Cardiac septum (tissue), 1 donor: ENCODE results near the gene ANO1. TPM values are rescaled to one million over a fixed set of nuclear protein-coding genes. Genes with fewer than 3 reads are reported as not detected.

Experiments
- DNase-seq: peaks from one replicate; pipeline ENCODE4 v3.0.0-alpha.2; 2020; ENCODE audit warnings: low spot score
- intact Hi-C: fragments of 100-400 bp; cut with DNase I; formaldehyde crosslinking; loops from one replicate; pipeline ENCODE4 v1.14.0; 2022
- total RNA-seq: library from RNA; stranded (reverse); fragmentation: NEBNext Ultra II Directional; extraction: Animal tissue kit (Norgen Biotek cat#: 25700); gene quantifications from one replicate; pipeline ENCODE4 v1.2.1, GENCODE V29; 2021
- donor health status: DM: no; HTN: no; CAD: no.

Gene ANO1
- total RNA-seq, 1 donor from 2014 or later = 18.4 TPM

DNA sequence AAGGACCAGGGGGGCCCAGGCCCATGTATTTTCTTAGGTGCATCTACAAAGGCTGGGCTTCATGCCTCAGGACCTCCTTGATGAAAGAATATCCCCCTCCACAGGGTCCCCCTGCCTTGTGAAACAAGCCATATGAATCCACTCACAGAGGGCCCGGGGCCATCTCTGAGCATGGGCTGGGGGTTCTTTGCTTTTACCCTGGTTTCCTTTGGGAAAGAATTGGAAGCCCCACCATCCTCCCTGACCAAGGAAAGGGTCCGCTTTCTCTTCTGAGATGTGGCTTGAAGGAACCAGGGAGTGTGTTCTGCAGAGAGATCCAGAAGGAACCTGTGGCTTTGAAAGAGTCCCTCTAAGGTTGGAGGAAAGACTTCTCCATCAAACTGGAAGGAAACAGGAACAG lies 9.2 kb upstream of the ANO1 start:
- DNase-seq = no peak
- intact Hi-C loops = no loop called here

GRCh38 chr11:70070706-70071105 lies 7.4 kb upstream of the ANO1 start:
- intact Hi-C loops = no loop called here
- DNase-seq = no peak

GRCh38 chr11:70071996-70072395 lies 6.1 kb upstream of the ANO1 start:
- intact Hi-C loops = no loop called here
- DNase-seq = no peak

DNA sequence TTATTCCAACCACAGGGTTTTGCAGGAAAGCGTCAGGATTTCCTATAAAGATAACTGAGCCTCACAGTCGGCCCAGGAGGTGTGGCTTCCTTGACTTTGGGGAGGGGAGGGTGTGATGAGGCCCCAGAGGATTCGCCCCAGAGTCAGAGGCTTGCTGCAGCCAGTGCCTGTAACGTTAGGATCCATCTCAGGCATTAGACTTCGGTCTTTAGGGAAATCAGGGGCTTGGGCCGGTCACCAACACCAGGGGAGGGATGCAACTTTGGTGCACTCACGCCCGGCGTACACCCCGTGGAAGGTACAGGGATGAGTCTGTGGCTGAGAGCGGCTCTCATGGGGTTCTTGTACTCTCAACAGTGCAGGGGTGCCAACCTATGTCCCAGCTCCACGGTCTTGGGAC lies 5.7 kb upstream of the ANO1 start:
- no peak for DNase-seq
- intact Hi-C loops = no loop called here

DNA sequence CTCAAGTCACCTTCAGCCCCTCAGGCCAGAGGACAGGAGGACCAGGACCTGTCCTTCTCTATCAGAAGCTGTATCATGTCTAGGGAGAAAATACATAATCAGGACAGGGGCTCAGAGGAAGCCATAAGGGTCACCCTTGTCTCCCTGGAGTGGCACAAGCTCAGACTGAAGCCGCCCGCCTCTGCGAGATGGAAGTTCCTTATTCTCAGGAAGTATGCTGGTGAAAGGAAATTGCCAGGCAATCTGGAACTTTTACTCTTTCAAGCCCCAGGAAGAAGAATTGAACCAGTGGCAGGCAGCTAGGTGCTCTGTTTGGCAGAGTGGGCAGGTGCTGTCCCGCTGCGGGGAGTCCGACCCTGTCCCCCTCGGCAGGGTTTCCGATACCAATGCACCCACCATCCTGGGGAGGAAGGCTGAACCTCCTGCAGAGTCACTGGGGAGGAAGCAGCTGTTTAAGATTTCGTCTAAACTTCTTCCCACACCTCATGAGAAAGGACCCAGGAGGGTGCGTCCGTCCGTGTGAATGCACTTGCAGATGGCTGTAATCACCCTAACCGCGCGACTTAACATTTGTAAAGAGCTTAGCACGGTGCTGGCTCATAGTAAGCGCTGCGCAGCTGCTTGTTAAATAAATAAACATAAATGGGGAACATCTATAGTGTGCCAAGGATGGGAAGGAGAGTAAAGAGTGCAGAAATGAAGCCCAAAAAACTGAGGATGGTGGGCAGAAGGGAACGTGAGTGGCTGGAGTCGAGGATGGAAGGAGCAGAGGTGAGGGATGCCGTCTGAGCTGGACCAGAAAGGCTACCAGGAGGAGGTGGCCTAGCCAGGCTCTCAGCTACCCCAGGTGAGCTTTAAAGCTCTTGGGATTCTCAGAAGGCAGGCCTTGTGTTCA lies 5.0 kb upstream of the ANO1 start:
- intact Hi-C loops = no loop called here
- DNase-seq = no peak

DNA sequence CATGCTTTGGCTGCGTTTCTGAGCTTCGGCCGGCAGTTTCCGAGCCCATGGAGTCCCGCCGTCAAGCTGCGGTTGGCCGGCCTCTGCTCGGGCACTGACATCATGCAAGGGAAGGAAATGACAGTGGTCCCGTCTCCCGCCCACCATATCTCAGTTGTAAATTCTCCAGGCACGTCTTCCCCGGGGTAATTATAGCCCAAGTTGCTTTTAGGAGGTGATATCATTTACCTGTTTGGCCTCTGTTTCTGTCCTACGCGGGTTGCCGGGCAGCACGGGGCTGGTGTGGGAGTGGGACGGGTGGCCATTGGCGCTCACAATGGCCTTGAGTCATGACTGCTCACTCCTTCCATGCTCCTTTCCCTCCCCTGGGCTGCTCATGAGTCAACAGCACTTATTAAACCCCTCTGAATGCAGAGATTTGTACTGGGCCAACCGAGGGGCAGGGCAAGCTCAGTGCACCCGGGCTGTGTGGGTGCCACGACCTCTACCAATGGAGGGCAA lies 4.2 kb upstream of the ANO1 start:
- intact Hi-C loops = no loop called here
- DNase-seq = no peak

DNA sequence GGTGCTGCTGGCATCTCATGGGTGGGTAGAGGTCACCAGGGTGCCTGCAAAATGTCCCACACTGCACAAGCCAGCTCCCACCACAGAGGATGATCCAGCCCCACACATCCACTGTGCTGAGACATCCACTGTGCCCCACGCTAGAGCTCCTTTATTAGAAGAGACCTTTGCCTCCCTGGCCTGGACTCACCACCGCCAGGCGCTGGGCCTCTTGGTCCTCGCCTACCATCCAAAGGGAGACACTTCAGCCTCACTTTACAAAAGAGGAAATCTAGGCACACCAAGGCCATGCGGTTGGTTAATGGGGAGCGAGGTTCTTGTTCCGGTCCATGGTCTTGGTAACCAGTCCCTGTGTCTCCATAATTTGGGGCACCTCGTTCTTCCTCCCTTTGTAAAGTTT lies 3.4 kb upstream of the ANO1 start:
- intact Hi-C loops = loop anchor here (5.0 kb wide), 1 partner anchor 157 kb away; no protein-coding TSS in a partner anchor
- DNase-seq = no peak

DNA sequence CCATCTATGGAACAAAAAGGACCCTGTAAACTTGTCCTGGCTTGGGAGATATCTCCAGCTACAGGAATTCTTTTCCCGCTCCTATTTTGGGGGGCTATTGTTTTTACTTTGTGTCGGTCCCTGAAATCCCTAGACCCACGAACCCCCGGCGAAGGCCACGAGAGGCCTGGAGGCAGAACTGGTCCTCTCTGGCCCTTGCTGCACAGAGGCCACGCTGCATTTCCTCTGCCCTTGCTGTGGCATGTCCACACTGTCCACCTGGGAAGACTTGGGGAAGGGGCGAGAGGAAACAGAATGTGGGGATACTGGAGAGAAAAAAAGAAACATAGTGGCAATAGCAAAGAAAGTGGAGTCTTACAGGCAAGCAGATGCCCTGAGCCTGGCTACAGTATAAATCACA lies 2.3 kb upstream of the ANO1 start:
- DNase-seq = peak; percentile 61
- intact Hi-C loops = loop anchor here (5.0 kb wide), 1 partner anchor 159 kb away; no protein-coding TSS in a partner anchor

DNA sequence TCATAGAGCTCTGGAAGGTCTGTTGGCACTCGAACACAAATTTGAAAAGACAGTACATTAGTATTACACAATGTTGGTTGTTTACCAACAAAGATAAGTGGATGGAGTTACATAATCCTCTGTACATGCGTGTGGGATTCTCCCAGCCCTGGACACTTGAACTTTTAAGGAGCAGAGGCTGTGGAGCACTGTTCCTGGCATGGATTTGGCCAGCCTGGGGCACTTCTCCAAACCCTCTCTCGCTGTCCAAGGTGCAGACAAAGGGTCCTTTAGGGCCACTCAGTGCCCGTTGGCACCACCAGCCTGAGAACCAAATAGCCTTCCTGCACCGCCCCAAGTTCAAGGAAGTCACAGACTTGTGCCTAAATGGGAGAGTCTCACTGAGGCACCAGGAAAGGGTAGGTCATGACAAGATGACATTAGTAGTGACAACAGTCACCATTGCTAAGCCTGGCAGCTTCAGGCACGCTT lies 1.6 kb upstream of the ANO1 start:
- DNase-seq = peak; percentile 38
- intact Hi-C loops = loop anchor here (5.0 kb wide), 1 partner anchor 159 kb away; no protein-coding TSS in a partner anchor

GRCh38 chr11:70077411-70078094 lies 564 bp upstream of the ANO1 start:
- intact Hi-C loops = loop anchor here (2.0 to 5.0 kb wide), 2 partner anchors 59 to 160 kb away; no protein-coding TSS in a partner anchor
- DNase-seq = peak; percentile 62

DNA sequence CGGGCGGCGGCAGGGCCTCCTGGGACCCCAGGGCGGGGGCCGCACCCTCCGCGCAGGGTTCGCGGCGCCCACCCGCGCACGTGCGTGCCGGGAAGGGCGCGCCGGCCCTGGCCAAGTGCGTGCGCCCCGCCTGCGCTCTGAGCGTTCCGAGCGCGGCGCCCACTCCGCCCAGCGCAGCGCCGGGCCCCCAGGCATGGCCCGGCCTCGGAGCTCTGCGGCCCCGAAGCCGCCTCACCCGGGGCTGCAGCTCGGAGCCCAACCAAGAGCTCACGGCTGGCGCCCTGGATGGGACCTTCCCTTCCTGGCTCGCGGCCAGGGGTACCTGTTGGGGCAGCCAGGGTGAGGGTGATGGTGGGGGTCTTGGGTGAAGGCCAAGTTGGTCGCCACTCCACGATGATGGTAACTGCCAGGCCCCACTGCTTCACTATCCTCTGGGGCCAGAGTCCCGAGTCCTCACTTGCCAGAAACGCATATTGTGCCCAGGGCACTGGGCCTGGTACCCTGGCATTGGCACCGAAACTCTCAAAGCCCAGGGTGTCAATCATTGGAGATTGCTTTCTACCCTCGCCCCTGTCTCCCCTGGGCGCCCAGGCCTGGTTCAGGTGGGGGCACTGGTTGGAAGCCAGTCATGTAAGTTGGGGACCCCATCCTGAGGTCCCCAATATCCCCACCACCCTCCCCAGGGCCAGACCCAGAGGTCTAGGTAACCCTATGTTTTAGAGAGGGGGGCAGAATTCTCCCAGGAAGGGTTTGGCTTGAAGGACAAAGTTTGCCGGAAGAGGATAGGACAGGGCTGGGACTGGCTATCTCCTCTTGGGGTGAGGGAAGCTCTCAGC lies 882 bp downstream of the ANO1 start:
- intact Hi-C loops = loop anchor here (2.0 to 5.0 kb wide), 2 partner anchors 60 to 162 kb away; no protein-coding TSS in a partner anchor

DNA sequence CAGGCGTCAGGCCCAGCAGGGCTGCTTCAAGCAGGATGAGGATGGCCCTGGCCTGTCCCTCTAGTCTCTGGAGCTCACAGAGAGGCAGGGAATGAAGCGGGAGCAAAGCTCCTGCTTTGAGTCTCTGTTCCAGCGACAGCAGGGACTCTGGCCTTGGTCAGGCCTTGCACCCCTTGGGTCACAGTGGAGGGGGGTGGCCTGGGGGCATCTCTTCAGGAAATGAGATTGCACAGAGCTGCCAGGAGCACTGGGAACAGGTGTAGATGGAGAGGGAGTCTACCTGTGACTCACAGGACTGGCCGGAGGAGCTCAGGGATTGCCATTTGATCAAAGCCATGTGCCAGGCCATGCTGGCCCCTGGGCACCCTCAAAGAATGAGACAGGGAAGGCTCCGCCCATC lies 1.6 kb downstream of the ANO1 start:
- DNase-seq = no peak
- intact Hi-C loops = loop anchor here (2.0 to 5.0 kb wide), 3 partner anchors 61 to 162 kb away; no protein-coding TSS in a partner anchor

More for the DNA sequence above, 882 bp downstream of the ANO1 start:
- no peak for DNase-seq

DNA sequence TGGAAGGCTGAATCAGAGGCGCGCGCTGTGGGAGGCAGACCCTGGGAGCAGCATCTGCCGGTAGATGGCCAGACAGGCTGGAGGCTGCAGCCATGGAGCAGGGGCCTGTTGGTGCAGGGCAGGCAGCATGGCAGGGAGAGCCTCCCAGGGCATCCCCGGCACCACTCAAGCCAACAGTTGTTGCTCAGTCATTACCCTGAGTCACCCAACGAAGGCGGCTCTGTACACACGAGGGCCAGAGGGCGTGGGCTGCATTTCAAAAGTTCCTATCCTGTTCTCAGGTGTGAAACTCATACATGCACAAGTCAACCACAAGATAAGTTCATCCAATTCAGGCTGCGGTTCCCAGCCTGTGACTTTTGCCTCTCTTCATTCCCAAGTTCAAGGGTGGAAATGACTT lies 2.6 kb downstream of the ANO1 start:
- intact Hi-C loops = loop anchor here (5.0 kb wide), 1 partner anchor 138 kb away; no protein-coding TSS in a partner anchor
- DNase-seq = no peak

- intact Hi-C loops = loop anchor here (5.0 kb wide), 1 partner anchor 141 kb away; no protein-coding TSS in a partner anchor
- DNase-seq = no peak
These were observed 4.7 kb downstream of the ANO1 start for GRCh38 chr11:70082829-70083228.

DNA sequence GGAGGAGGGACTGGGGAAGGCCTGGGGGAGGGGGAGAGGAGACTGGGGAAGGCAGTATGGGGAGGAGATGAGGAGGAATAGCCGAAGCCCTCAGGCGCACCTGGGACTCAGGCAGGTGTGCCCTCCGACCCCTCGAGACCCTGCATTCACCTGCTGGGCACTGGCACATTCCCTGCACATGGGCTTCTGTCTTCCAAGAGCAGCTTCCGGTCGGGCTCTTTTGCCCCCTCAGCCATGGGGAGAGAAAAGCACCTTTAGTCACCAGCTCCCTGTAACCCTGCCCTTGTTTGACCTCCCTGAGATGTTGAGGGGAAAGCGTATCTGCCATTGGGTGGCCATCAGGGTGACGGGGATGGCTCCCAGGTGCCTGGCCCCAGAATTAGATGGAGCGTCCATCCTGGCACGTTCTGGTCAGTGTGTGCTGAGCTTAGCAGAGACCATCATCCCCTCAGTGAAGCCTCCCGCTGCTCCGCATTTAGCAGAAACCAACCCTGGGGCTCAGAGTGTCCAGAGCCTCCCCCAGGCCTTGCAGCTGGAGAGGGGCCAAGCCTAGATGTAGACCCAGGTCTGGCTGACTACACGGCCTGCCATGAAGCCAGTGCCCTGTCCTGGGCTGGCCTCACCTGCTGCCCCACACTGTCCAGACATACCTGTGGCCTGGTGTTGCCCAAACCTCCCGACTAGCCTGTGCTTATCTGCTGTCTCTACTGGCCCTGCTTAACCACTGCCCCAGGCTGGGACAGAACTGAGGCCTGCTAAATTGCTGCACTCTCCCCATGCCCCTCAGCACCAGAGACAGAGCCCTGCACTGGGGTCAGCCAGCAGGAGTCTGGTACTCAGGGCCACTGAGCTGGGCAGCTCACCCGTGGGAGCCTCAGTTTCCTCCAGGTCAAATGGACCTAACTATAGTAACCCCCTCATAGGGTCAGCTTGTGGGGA lies 6.2 kb downstream of the ANO1 start:
- no peak for DNase-seq
- intact Hi-C loops = loop anchor here (5.0 kb wide), 1 partner anchor 142 kb away; no protein-coding TSS in a partner anchor

- no peak for DNase-seq
These were observed 8.0 kb downstream of the ANO1 start for GRCh38 chr11:70085815-70086769.

More at GRCh38 chr11:70085815-70086769, 8.0 kb downstream of the ANO1 start:
- intact Hi-C loops = no loop called here
